ENCODE measurements around the gene CLIP3. TPM values are rescaled to one million over a fixed set of nuclear protein-coding genes. Genes with fewer than 3 reads are reported as not detected.

The CLIP3 gene
- total RNA-seq, 6 experiments from 2014 or later, result 0.55 to 1.6 (median 0.94) TPM

- WGBS (ENCODE audit: insufficient coverage, low coverage, low lambda C conversion rate, missing lambda C conversion rate), result 39% methylated on average over 24 of the region's 49 CpGs
- Histone ChIP-seq H3K27me3 (no peaks in the 10 kb centered on the region), H3K27ac (peak overlapping the region in 1 of 3 donors; percentile 88), H3K9me3 (no peaks in the 10 kb centered on the region), H3K4me1 (peaks cover 0 to 20% (median 6%) of the 10 kb centered on the region in 4 donors), H3K4me3 (peak overlapping the region; percentile 68 to 97 (median 94)), H3K36me3 (no peaks in the 10 kb centered on the region)
- ATAC-seq (peak in 1 of 4 donors; percentile 5), DNase-seq (no peak)
- no peak for TF ChIP-seq POLR2A (IDR thresholded peaks at IDR 0.05)
- intact Hi-C loops (cut with DNase I), result no loop called here
Observed at GRCh38 chr19:35993923-35994598, 38.6 kb downstream of the CLIP3 start.

DNA sequence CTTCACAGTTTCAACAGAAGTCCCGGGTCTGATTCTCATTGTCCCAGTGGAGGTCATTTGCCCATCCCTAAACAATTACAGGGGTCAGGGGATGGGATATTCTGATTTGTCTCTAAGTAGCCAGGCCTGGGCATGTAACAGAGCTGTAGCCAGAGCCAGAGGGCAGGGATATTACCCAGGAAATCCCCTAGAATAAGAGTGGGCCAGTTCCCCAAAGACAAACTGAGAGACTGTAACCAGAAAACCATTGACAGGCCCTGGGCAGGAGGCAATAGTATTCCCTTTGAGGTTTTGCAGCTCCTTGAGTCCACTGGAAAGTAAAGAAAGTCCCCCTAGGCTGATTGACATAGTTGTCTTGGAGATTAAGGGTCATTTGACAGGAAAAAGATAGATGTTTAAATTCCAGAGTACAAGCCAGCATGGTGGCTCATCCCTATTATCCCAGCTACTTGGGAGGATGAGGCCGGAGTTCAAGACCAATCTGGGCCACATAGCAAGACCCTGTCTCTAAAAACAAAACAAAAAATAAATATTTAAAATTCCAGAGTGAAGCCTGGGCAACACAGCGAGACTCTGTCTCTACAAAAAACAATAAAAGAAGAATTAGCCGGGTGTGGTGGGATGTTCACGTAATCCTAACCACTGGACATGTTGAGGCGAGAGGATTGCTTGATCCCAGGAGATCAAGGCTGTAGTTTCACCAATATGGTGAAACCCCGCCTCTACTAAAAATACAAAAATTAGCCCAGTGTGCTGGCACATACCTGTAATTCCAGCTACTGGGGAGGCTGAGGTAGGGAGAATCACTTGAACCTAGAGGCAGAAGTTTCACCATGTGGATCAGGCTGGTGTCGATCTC lies 39.5 kb downstream of the CLIP3 start:
- H3K27me3 ChIP-seq, result no peaks in the 10 kb centered on the region
- intact Hi-C loops (cut with DNase I), result no loop called here
- no peaks in the 10 kb centered on the region for H3K36me3 ChIP-seq
- 92% methylated on average over 6 of the region's 8 CpGs for WGBS (ENCODE audit: insufficient coverage, low coverage, low lambda C conversion rate, missing lambda C conversion rate)
- TF ChIP-seq POLR2A (IDR thresholded peaks at IDR 0.05) (no peak), CTCF (IDR thresholded peaks at IDR 0.05) (no peak)
- no peak for ATAC-seq
- H3K27ac ChIP-seq, result no peak overlapping the region
- no peak for DNase-seq
- H3K9me3 ChIP-seq, result no peaks in the 10 kb centered on the region
- H3K4me1 ChIP-seq, result peaks cover 0 to 14% (median 4%) of the 10 kb centered on the region in 4 donors
- no peak overlapping the region for H3K4me3 ChIP-seq

DNA sequence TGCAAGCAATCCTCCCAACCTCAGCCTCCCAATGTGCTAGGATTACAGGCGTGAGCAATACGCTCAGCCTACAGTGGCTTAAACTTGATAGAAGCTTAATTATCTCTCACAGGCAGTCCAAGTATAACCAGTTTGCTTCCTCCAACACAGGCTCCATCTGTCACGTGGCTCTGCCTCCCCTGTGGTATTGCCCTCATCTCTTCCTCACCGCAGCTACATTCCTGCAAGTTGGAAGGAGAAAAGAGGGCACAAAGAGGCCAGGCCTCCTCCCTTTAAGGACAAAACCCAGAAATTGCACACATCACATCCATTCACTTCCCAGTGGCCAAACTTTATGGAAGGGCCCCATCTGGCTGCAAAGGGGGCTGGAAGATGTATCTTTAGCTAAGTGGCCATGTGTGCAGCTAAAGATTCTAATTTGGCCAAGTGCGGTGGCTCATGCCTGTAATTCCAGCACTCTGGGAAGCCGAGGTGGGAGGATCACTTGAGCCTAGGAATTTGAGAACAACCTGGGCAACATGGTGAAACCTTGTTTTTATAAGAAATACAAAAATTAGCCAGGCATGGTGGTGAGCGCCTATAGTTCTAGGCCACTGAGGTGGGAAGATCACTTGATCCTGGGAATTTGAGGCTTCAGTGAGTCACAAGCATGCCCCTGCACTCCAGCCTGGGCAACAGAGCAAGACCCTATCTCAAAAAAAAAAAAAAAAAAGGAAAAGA lies 40.8 kb downstream of the CLIP3 start:
- H3K27me3 ChIP-seq, result no peaks in the 10 kb centered on the region
- ATAC-seq (no peak), DNase-seq (no peak)
- 76% methylated on average over 7 of the region's 7 CpGs for WGBS (ENCODE audit: insufficient coverage, low coverage, low lambda C conversion rate, missing lambda C conversion rate)
- no peaks in the 10 kb centered on the region for H3K9me3 ChIP-seq
- intact Hi-C loops (cut with DNase I), result no loop called here
- TF ChIP-seq POLR2A (IDR thresholded peaks at IDR 0.05) (no peak), CTCF (IDR thresholded peaks at IDR 0.05) (no peak)
- H3K4me3 ChIP-seq, result no peak overlapping the region
- peaks cover 0 to 14% (median 4%) of the 10 kb centered on the region in 4 donors for H3K4me1 ChIP-seq
- no peak overlapping the region for H3K27ac ChIP-seq
- H3K36me3 ChIP-seq, result no peaks in the 10 kb centered on the region

- 74% methylated on average over 10 of the region's 10 CpGs for WGBS (ENCODE audit: insufficient coverage, low coverage, low lambda C conversion rate, missing lambda C conversion rate)
- peaks cover 0 to 4% of the 10 kb centered on the region in 2 donors for H3K27me3 ChIP-seq
- ATAC-seq (no peak), DNase-seq (no peak)
- H3K27ac ChIP-seq, result no peak overlapping the region
- no peaks in the 10 kb centered on the region for H3K36me3 ChIP-seq
- TF ChIP-seq CTCF (IDR thresholded peaks at IDR 0.05), result no peak
- no peak for TF ChIP-seq POLR2A (IDR thresholded peaks at IDR 0.05)
- intact Hi-C loops (cut with DNase I), result no loop called here
- peaks cover 0 to 7% (median under 1%) of the 10 kb centered on the region in 4 donors for H3K4me1 ChIP-seq
- no peaks in the 10 kb centered on the region for H3K9me3 ChIP-seq
- H3K4me3 ChIP-seq, result no peak overlapping the region
Observed at GRCh38 chr19:35990771-35991730, 41.6 kb downstream of the CLIP3 start.

Measured in right lobe of liver (tissue), 6 donors.